K562 (cell line): ENCODE results near the gene CA7. TPM values are rescaled to one million over a fixed set of nuclear protein-coding genes. Genes with fewer than 3 reads are reported as not detected.

Experiments used
- CBX3 ChIP-seq, 2 experiments: IDR thresholded peaks; 1 replicate in 1 of 2; 2 replicates in 1 of 2; pipeline ENCODE4 v1.6.1; 2012; ENCODE audit warnings: inconsistent platforms in 2 of 2, low read length in 2 of 2, borderline replicate concordance in 1 of 2, control low read depth in 1 of 2
- CGGBP1 ChIP-seq: fragments of 250-450 bp; sonication (Bioruptor Pico); IDR thresholded peaks from 2 replicates; pipeline ENCODE4 v1.9.0; 2021; ENCODE audit warnings: mild to moderate bottlenecking
- FOXJ3 ChIP-seq: sonication (generic); formaldehyde crosslinking; IDR thresholded peaks from 2 replicates; pipeline ENCODE4 v1.4.0; 2020; ENCODE audit warnings: mild to moderate bottlenecking, missing genetic modification reagents
- HDAC6 ChIP-seq: IDR thresholded peaks from 2 replicates; pipeline ENCODE4 v1.6.1; 2012; ENCODE audit warnings: low read depth, mild to moderate bottlenecking, control low read depth, inconsistent platforms, low read length, moderate library complexity
- KAT7 ChIP-seq: sonication (generic); formaldehyde crosslinking; IDR thresholded peaks from 2 replicates; pipeline ENCODE4 v1.8.0; 2022; ENCODE audit warnings: missing genetic modification reagents, mild to moderate bottlenecking, borderline replicate concordance
- KLF13 ChIP-seq: fragments of 450-650 bp; IDR thresholded peaks from 2 replicates; pipeline ENCODE4 v1.6.1; 2016; ENCODE audit warnings: missing genetic modification characterization, low read depth, mild to moderate bottlenecking, missing compliant biosample characterization, moderate library complexity, borderline replicate concordance
- NCOA6 ChIP-seq: fragments of 450-650 bp; IDR thresholded peaks from 2 replicates; pipeline ENCODE4 v1.6.1; 2017; ENCODE audit warnings: mild to moderate bottlenecking
- NR2C2 ChIP-seq, 2 experiments: fragments of 200-800 bp in 1 of 2; sonication (Bioruptor generic) in 1 of 2; sonication (generic) in 1 of 2; formaldehyde crosslinking in 1 of 2; IDR thresholded peaks; 2 replicates each; pipeline versions ENCODE4 v1.6.1 to v1.8.0; 2016 to 2022; ENCODE audit warnings: mild to moderate bottlenecking in 1 of 2, missing compliant biosample characterization in 1 of 2, missing genetic modification characterization in 1 of 2, missing genetic modification reagents in 1 of 2
- NR3C1 ChIP-seq: sonication (generic); formaldehyde crosslinking; IDR thresholded peaks from 2 replicates; pipeline ENCODE4 v1.8.1; 2022; ENCODE audit warnings: missing genetic modification reagents
- PTRF ChIP-seq: fragments of 450-650 bp; IDR thresholded peaks from 2 replicates; pipeline ENCODE4 v1.6.1; 2016; ENCODE audit warnings: mild to moderate bottlenecking, missing genetic modification characterization, missing compliant biosample characterization
- RNF219 ChIP-seq: fragments of 250-450 bp; sonication (Bioruptor Pico); IDR thresholded peaks from 2 replicates; pipeline ENCODE4 v1.5.0; 2022; ENCODE audit warnings: mild to moderate bottlenecking
- TAF7 ChIP-seq: fragments of 450-650 bp; IDR thresholded peaks from 2 replicates; pipeline ENCODE4 v1.6.1; 2016; ENCODE audit warnings: missing genetic modification characterization, missing compliant biosample characterization
- XRCC4 ChIP-seq: IDR thresholded peaks from one replicate; pipeline ENCODE4 v1.6.1; 2011; ENCODE audit not compliant: insufficient read depth, insufficient read length; ENCODE audit errors: extremely low read depth
- ZNF274 ChIP-seq: IDR thresholded peaks from 2 replicates; pipeline ENCODE4 v1.6.1; 2011; ENCODE audit warnings: low read depth, mild to moderate bottlenecking, low read length, moderate library complexity, borderline replicate concordance
- ZNF551 ChIP-seq: fragments of 250-450 bp; sonication (Bioruptor Pico); IDR thresholded peaks from 2 replicates; pipeline ENCODE4 v1.5.0; 2021; ENCODE audit warnings: mild to moderate bottlenecking, moderate library complexity
- polyA plus RNA-seq, 8 experiments: library from polyadenylated mRNA; depleted of rRNA in 4 of 8; stranded (reverse) in 5 of 8; unstranded in 3 of 8; fragments of >200 nt; fragmentation: Nextera tagmentation in 2 of 8; fragmentation: Illumina TruSeq in 1 of 8; extraction: Ambion mirVana in 2 of 8; extraction: Trizol in 1 of 8; gene quantifications; 2 replicates each; pipeline versions ENCODE4 v1.2.1 to v1.2.3, GENCODE V29; 2011 to 2014; ENCODE audit warnings: inconsistent platforms in 1 of 8, missing spikeins in 1 of 8
- total RNA-seq, 7 experiments: library from RNA; depleted of rRNA in 6 of 7; stranded (reverse); fragments of >200 nt in 6 of 7; fragmentation: Illumina TruSeq in 2 of 7; extraction: Trizol in 2 of 7; gene quantifications; 2 replicates each; pipeline versions ENCODE4 v1.2.1 to v1.2.3, GENCODE V29; 2011 to 2021; ENCODE audit warnings: low replicate concordance in 1 of 7
- TF ChIP-seq, protein P1 (sequence below): sonication (generic); formaldehyde crosslinking; IDR thresholded peaks from 2 replicates; pipeline ENCODE4 v1.9.0; 2022; ENCODE audit warnings: mild to moderate bottlenecking, missing genetic modification reagents
- TF ChIP-seq, protein P2 (sequence below), 3 experiments: fragments of 200-800 bp in 1 of 3; sonication (Bioruptor generic) in 1 of 3; sonication (generic) in 1 of 3; formaldehyde crosslinking in 1 of 3; IDR thresholded peaks; 2 replicates each; pipeline versions ENCODE4 v1.6.1 to v1.8.0; 2016 to 2022; ENCODE audit warnings: mild to moderate bottlenecking in 2 of 3, missing compliant biosample characterization in 2 of 3, missing genetic modification characterization in 2 of 3, missing genetic modification reagents in 1 of 3
- TF ChIP-seq, protein P3 (sequence below): fragments of 250-450 bp; sonication (Bioruptor Pico); IDR thresholded peaks from 2 replicates; pipeline ENCODE4 v1.8.0; 2022; ENCODE audit warnings: moderate library complexity, mild to moderate bottlenecking, inconsistent platforms
- TF ChIP-seq, protein P4 (sequence below), 2 experiments: fragments of 250-450 bp in 1 of 2; fragments of 450-650 bp in 1 of 2; sonication (Bioruptor Pico) in 1 of 2; IDR thresholded peaks; 2 replicates each; pipeline versions ENCODE4 v1.6.1 to v1.8.0; 2016 to 2021; ENCODE audit warnings: mild to moderate bottlenecking in 2 of 2, moderate library complexity in 2 of 2, missing compliant biosample characterization in 1 of 2, missing genetic modification characterization in 1 of 2

The CA7 gene
- total and polyA plus RNA-seq, 9 of the 15 experiments (the other 6 are each of a cell fraction or from before 2014, with no cell fraction given), result 0.03 to 0.07 (median 0.05) TPM; not detected in 5

DNA sequence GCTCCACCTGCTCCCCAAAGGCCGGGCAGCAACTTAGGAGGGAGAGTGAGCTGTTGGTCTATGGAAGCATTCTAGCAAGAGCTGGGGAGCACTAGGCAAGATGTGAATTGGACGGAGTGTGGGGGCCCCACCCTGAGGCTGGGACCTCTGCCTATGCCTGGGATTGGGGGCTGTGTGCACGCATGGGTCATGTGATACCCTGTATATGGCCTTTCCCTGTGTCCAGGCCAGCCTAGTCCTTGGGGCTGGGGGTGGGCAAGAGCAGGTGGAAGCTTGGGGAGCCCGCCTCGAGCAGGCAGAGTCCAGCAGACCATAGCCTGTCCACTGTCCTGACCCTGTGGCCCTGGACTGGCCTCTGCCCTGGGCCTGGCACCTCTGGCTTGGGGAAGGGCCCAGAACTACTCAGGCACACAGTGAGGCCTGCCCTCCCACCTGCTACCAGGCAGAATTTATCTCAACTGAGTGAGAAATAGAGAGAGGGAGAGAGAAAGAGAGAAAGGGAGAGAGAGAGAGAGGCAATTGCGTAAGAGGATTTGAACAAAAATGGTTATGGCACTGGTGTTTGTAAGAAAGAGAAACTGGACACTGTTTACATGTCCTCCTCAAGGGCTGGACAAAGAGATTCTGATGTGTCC, 55.2 kb downstream of the CA7 start (continued):
- peak; percentile 55; the same call in 1 of the 2 replicates for TF ChIP-seq TAF7 (tag)
- TF ChIP-seq, protein P1, sequence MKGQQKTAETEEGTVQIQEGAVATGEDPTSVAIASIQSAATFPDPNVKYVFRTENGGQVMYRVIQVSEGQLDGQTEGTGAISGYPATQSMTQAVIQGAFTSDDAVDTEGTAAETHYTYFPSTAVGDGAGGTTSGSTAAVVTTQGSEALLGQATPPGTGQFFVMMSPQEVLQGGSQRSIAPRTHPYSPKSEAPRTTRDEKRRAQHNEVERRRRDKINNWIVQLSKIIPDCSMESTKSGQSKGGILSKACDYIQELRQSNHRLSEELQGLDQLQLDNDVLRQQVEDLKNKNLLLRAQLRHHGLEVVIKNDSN (CRISPR knock-in tag), result peak; percentile 64
- no peak for TF ChIP-seq ZNF274
- no peak for TF ChIP-seq NR3C1
- TF ChIP-seq, protein P2, sequence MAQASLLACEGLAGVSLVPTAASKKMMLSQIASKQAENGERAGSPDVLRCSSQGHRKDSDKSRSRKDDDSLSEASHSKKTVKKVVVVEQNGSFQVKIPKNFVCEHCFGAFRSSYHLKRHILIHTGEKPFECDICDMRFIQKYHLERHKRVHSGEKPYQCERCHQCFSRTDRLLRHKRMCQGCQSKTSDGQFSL (CRISPR knock-in tag; IDR thresholded peaks at IDR 0.05), result no peak
- TF ChIP-seq, protein P2 (tag; IDR thresholded peaks at IDR 0.05), result peak in 1 of 2 experiments; percentile 73; a peak in 1 of 4 replicates
- TF ChIP-seq, protein P3, sequence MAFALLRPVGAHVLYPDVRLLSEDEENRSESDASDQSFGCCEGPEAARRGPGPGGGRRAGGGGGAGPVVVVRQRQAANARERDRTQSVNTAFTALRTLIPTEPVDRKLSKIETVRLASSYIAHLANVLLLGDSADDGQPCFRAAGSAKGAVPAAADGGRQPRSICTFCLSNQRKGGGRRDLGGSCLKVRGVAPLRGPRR (CRISPR knock-in tag), result no peak
- no peak for TF ChIP-seq ZNF551
- no peak for TF ChIP-seq NCOA6
- TF ChIP-seq KAT7 (CRISPR knock-in tag), result no peak
- TF ChIP-seq PTRF, result peak; percentile 67
- no peak for TF ChIP-seq XRCC4
- no peak for TF ChIP-seq NR2C2 (CRISPR knock-in tag; IDR thresholded peaks at IDR 0.05)
- TF ChIP-seq NR2C2 (tag; IDR thresholded peaks at IDR 0.05), result no peak
- no peak for TF ChIP-seq HDAC6
- no peak for TF ChIP-seq FOXJ3 (CRISPR knock-in tag)
- TF ChIP-seq, protein P4, sequence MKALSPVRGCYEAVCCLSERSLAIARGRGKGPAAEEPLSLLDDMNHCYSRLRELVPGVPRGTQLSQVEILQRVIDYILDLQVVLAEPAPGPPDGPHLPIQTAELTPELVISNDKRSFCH (CRISPR knock-in tag; IDR thresholded peaks at IDR 0.05), result no peak
- TF ChIP-seq, protein P4 (tag; IDR thresholded peaks at IDR 0.05), result 0 out of 2 replicates have a peak, but pooled peaks have one; percentile 50
- no peak for TF ChIP-seq KLF13 (tag)
- no peak; a peak in 1 of 3 replicates for TF ChIP-seq CBX3 (IDR thresholded peaks at IDR 0.05; ENCODE audit: borderline replicate concordance in 1 of 2, low read length in 2 of 2)
- no peak for TF ChIP-seq CGGBP1 (CRISPR knock-in tag)
- no peak for TF ChIP-seq RNF219
